NB4 (cell line): ENCODE data around the gene CBFA2T3.
A peak's percentile ranks its signal among the peaks of the same experiment; 100 is the strongest.

Experiments used
- DNase-seq: peaks from one replicate; pipeline ENCODE4 v3.0.0; 2010; ENCODE audit warnings: low read depth
- H3K4me3 ChIP-seq: one replicate; pipeline ENCODE4 v1.5.1; 2011; ENCODE audit warnings: mild to moderate bottlenecking, low read depth, low read length, moderate library complexity
- MYC ChIP-seq: IDR thresholded peaks from 2 replicates; pipeline ENCODE4 v1.6.1; 2011; ENCODE audit warnings: low read depth, low read length
- POLR2A ChIP-seq: IDR thresholded peaks from 2 replicates; pipeline ENCODE4 v1.6.1; 2011; ENCODE audit warnings: mild to moderate bottlenecking; ENCODE audit not compliant: insufficient read length; ENCODE audit errors: extremely low read depth
- TF ChIP-seq, protein P1 (sequence below): IDR thresholded peaks from one replicate; pipeline ENCODE4 v1.5.1; 2012; ENCODE audit warnings: low read depth, low read length
- TF ChIP-seq, protein P2 (sequence below): IDR thresholded peaks from 2 replicates; pipeline ENCODE4 v1.6.1; 2011; ENCODE audit warnings: low read depth, low read length

The CBFA2T3 gene

DNA sequence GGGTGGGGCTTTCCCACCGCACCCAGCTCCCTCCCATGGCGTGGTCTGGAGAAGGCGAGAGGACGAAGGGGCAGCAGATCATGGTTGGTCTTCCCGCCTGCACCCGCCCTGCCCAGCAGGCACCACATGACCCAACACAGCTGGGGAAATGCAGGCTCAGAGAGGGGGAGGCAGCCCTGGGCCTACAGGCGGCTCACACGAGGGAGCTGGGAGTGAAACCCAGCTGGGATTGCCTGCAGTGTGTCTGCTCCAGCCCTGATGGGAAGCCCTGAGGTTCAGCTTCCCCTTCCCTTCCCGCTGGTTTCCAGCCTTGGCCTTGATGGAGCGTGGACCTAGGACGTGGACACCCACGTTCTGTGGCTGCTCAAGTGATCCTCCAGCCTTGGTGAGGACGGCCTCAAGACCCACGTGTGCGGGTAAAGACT is 90.6 kb downstream of the CBFA2T3 start:
- DNase-seq, result no peak
- no peak for TF ChIP-seq POLR2A
- TF ChIP-seq, protein P1, sequence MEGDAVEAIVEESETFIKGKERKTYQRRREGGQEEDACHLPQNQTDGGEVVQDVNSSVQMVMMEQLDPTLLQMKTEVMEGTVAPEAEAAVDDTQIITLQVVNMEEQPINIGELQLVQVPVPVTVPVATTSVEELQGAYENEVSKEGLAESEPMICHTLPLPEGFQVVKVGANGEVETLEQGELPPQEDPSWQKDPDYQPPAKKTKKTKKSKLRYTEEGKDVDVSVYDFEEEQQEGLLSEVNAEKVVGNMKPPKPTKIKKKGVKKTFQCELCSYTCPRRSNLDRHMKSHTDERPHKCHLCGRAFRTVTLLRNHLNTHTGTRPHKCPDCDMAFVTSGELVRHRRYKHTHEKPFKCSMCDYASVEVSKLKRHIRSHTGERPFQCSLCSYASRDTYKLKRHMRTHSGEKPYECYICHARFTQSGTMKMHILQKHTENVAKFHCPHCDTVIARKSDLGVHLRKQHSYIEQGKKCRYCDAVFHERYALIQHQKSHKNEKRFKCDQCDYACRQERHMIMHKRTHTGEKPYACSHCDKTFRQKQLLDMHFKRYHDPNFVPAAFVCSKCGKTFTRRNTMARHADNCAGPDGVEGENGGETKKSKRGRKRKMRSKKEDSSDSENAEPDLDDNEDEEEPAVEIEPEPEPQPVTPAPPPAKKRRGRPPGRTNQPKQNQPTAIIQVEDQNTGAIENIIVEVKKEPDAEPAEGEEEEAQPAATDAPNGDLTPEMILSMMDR, result no peak
- TF ChIP-seq, protein P2, sequence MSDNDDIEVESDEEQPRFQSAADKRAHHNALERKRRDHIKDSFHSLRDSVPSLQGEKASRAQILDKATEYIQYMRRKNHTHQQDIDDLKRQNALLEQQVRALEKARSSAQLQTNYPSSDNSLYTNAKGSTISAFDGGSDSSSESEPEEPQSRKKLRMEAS, result no peak
- TF ChIP-seq MYC, result no peak
- no peak overlapping the region for H3K4me3 ChIP-seq

DNA sequence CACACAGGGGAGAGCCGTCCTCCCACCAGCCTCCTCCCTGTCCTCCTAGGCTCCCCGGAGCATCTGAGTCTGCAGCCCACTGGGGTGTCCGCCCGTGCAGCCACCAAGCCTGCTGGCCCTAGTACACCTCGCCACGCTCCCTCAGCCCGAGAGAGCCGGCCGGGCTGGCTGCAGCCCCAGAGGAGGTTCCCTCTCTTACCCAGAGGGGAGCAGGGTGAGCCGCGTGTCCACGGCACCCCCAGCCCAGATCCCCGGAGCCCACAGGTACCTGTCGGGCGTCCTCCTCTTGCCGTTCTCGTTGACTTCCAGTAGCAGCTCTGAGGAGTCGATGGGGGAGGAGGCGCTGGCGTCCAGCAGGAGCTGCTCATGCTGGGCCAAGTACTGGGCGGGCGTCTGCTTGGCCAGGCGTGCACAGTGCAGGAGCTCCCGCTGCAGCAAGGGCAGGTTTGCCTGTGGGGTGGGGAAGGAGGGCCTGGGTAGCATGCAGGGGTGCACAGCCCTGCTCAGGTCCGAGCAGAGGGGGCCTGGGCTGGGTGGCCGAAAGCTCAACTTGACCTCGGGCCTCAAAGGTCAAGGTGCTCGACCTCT is 91.2 kb downstream of the CBFA2T3 start:
- no peak for DNase-seq

DNA sequence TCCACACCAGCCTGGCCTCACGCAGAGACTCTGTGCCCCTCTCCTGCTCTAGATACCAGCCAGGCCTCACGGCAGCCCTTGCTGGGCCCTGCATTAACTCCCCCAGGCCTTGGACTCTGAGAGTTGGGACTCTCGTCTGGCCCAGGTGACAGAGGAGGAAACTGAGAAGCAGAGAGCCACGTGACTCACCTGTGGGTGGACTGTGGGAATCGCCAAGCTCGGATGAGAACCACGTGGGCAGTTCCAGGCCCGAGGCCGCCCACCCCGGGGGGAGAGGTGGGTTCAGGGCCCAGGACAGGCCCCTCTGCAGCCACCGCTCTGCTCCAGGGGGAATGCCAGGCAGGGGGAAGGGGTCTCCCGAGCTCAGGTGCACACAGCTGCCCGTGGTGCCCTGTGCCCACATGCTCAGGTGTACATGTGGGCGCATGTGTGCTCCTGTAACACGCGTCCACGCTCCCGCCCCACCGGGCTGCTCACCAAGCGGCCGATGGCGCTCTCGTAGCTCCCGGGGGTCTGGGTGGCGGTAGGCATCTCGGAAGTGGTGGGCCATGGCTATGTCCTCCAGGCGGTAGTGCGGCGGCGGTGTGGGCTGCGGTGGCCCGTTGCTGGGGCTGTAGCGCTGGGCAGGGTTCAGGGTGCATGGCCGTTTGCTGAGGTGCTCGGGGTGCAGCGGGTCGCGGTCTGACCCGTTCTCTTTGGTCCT is 92.3 kb downstream of the CBFA2T3 start:
- DNase-seq, result no peak
- TF ChIP-seq, protein P1, result no peak
- TF ChIP-seq POLR2A (no peak), MYC (no peak)
- TF ChIP-seq, protein P2, result no peak
- no peak overlapping the region for H3K4me3 ChIP-seq

More for the DNA sequence above, 91.2 kb downstream of the CBFA2T3 start:
- TF ChIP-seq, protein P2, result no peak
- TF ChIP-seq MYC (no peak), POLR2A (no peak)
- TF ChIP-seq, protein P1, result no peak
- no peak overlapping the region for H3K4me3 ChIP-seq

DNA sequence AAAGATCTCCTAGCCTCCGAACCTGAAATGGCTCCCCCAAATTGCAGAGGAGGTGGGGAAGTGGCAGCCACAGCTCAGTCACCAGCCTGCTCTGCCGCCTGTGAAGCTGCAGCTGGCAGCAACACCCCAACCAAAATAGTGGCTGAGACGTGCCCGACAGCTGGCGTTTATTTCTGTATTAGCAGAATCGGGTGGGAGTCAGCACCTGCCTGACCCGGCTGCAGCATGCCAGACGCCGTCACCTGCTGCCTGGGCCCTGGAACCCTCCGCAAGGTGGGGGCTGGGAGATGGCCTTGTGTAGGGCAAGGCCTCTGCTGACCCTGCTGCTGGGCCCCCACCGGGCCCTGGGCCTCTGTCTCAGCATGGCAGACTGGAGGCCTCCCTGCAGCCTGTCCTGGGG is 93.1 kb downstream of the CBFA2T3 start:
- TF ChIP-seq MYC, result no peak
- TF ChIP-seq, protein P2, result no peak
- H3K4me3 ChIP-seq, result no peak overlapping the region
- no peak for DNase-seq

DNA sequence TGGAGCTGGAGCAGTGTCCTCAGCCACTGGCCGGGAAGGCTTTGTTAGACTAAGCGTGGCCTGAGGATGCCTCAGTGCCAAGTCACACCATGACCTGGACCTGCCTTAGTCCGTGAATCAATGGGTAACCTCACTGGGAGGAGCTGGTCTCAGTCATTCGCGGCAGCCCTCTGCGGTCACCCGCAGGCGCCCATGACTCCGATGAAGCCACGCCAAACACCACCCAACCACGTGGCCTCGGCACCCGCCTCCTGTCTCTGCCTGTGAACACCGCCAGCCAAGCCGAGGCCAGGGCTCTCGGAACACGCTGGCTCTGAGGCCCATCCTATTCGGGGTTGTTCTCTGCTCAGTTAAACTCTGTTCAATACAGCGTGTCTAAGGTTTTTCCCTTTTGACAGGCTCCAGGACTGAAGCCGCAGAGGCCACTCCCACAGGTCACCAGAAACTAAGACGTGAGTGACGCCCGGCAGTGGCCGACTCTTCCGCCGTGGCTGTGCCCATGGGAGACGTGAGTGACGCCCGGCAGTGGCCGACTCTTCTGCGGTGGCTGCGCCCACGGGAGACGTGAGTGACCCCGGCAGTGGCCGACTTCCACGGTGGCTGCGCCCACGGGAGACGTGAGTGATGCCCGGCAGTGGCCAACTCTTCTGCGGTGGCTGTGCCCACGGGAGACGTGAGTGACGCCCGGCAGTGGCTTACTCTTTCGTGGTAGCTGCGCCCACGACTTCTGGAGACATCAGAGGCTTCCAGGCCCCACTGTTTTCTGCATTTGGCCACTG is 93.7 kb downstream of the CBFA2T3 start:
- H3K4me3 ChIP-seq, result no peak overlapping the region
- DNase-seq, result no peak
- TF ChIP-seq, protein P2, result no peak

DNA sequence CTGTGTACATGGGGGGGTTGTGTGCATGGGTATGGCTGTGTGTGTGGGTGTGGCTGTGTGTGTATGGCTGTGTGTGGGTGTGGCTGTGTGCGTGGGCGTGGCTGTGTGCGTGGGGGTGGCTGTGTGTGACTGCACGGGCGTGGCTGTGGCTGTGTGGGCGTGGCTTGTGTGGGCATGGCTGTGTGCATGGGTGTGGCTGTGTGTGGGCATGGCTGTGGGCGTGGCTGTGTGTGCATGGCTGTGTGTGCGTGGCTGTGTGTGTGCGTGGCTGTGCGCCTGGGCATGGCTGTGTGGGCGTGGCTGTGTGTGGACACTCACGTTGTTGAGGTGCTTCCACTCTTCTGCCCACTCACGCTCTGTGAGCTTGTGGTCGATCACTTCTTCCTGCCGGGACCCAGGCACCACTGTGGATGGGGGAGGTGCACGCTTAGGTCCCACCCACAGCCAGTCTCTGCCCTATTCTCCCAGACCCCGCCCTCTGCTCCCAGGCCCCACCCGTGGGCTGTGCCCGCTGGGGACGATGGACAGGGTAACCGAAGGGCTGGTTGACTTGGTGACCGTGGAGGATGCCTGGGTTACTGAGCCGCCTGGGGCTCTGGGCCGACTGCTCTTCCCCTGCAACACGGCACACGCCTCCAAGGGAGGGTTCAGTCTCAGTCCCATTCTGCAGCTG is 94.5 kb downstream of the CBFA2T3 start:
- DNase-seq, result peak; percentile 52
- no peak for TF ChIP-seq POLR2A
- TF ChIP-seq, protein P2, result no peak
- TF ChIP-seq MYC, result no peak
- TF ChIP-seq, protein P1, result no peak
- H3K4me3 ChIP-seq, result no peak overlapping the region
